Measurements from ENCODE around the gene ERBB2. TPM values are rescaled to one million over a fixed set of nuclear protein-coding genes. Genes with fewer than 3 reads are reported as not detected.

ERBB2 gene
- total RNA-seq, 6 experiments from 2014 or later = 8.9 to 40.4 (median 26.2) TPM

- H3K4me3 ChIP-seq = no peak overlapping the region
- peaks cover 0 to 5% (median 0%) of the 10 kb centered on the region in 4 donors for H3K4me1 ChIP-seq
- 100% methylated on average over 2 of the region's 10 CpGs for WGBS (ENCODE audit: insufficient coverage, low coverage, low lambda C conversion rate, missing lambda C conversion rate)
- no peak overlapping the region for H3K27ac ChIP-seq
- no peaks in the 10 kb centered on the region for H3K9me3 ChIP-seq
- no peak for TF ChIP-seq POLR2A (IDR thresholded peaks at IDR 0.05)
- TF ChIP-seq, protein P1, sequence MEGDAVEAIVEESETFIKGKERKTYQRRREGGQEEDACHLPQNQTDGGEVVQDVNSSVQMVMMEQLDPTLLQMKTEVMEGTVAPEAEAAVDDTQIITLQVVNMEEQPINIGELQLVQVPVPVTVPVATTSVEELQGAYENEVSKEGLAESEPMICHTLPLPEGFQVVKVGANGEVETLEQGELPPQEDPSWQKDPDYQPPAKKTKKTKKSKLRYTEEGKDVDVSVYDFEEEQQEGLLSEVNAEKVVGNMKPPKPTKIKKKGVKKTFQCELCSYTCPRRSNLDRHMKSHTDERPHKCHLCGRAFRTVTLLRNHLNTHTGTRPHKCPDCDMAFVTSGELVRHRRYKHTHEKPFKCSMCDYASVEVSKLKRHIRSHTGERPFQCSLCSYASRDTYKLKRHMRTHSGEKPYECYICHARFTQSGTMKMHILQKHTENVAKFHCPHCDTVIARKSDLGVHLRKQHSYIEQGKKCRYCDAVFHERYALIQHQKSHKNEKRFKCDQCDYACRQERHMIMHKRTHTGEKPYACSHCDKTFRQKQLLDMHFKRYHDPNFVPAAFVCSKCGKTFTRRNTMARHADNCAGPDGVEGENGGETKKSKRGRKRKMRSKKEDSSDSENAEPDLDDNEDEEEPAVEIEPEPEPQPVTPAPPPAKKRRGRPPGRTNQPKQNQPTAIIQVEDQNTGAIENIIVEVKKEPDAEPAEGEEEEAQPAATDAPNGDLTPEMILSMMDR (IDR thresholded peaks at IDR 0.05) = no peak
- peaks cover 0 to 12% (median 3%) of the 10 kb centered on the region in 4 donors for H3K36me3 ChIP-seq
- H3K27me3 ChIP-seq = no peaks in the 10 kb centered on the region
- ATAC-seq (no peak), DNase-seq (no peak)
- intact Hi-C loops (cut with DNase I) = no loop called here
These were observed 12.0 kb downstream of the ERBB2 start for GRCh38 chr17:39711851-39712250.

DNA sequence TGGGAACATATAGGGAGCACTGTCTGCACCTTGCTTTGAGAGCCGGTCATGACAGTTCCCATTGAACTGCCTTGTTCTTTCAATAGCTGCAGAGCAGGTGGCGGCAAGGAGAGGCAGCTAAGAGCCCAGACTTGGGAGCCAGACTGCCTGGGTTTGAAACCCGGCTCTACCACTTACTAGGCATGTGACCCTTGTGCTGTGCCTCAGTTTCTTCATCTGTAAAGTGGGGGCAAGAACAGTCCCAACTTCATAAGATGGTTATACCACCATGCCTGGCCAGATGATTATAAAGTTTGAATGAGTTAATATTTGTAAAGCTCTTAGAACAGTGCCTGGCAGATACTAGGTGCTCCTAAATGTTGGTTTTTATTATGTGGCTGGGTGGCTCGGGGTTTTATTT, 14.4 kb downstream of the ERBB2 start:
- no peak overlapping the region for H3K4me3 ChIP-seq
- peaks cover 0 to 12% (median 0%) of the 10 kb centered on the region in 4 donors for H3K36me3 ChIP-seq
- no peak for ATAC-seq
- H3K9me3 ChIP-seq = no peaks in the 10 kb centered on the region
- no peaks in the 10 kb centered on the region for H3K27me3 ChIP-seq
- no peak for DNase-seq
- H3K27ac ChIP-seq = no peak overlapping the region
- TF ChIP-seq POLR2A (IDR thresholded peaks at IDR 0.05) = no peak
- TF ChIP-seq, protein P1 (IDR thresholded peaks at IDR 0.05) = no peak
- H3K4me1 ChIP-seq = peaks cover 0 to 4% (median 0%) of the 10 kb centered on the region in 4 donors
- intact Hi-C loops (cut with DNase I) = no loop called here
- WGBS (ENCODE audit: insufficient coverage, low coverage, low lambda C conversion rate, missing lambda C conversion rate) = 88% methylated on average over 1 of the region's 4 CpGs

DNA sequence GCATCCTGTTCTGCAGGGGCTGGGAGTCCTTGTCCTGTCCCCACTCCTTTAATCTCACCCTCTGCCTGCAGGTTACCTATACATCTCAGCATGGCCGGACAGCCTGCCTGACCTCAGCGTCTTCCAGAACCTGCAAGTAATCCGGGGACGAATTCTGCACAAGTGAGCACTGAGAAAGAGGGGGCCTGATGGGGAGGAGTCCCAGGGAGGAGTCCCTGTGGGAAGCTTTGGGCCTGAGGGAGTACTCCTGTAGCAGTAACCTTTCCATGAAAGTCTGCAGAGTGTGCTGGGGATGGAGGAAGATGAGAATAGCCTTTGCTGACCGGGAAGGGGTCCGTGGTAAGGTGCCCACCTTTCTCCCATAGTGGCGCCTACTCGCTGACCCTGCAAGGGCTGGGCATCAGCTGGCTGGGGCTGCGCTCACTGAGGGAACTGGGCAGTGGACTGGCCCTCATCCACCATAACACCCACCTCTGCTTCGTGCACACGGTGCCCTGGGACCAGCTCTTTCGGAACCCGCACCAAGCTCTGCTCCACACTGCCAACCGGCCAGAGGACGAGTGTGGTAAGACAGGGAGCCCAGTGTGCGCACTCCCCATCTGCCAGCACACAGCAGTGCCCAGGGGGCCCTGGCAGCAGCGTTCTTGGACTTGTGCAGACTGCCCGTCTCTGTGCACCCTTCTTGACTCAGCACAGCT, 15.7 kb downstream of the ERBB2 start:
- DNase-seq (no peak), ATAC-seq (peak in 1 of 4 donors; percentile 5)
- no CpG with 5 or more reads among the region's 18 CpGs for WGBS (ENCODE audit: insufficient coverage, low coverage, low lambda C conversion rate, missing lambda C conversion rate)
- Histone ChIP-seq H3K27ac (no peak overlapping the region), H3K36me3 (peaks cover 0 to 12% (median 0%) of the 10 kb centered on the region in 4 donors), H3K4me3 (no peak overlapping the region), H3K27me3 (no peaks in the 10 kb centered on the region), H3K4me1 (peaks cover 0 to 4% (median 0%) of the 10 kb centered on the region in 4 donors), H3K9me3 (no peaks in the 10 kb centered on the region)
- TF ChIP-seq POLR2A (IDR thresholded peaks at IDR 0.05) = no peak
- TF ChIP-seq, protein P1 (IDR thresholded peaks at IDR 0.05) = no peak
- intact Hi-C loops (cut with DNase I) = no loop called here

DNA sequence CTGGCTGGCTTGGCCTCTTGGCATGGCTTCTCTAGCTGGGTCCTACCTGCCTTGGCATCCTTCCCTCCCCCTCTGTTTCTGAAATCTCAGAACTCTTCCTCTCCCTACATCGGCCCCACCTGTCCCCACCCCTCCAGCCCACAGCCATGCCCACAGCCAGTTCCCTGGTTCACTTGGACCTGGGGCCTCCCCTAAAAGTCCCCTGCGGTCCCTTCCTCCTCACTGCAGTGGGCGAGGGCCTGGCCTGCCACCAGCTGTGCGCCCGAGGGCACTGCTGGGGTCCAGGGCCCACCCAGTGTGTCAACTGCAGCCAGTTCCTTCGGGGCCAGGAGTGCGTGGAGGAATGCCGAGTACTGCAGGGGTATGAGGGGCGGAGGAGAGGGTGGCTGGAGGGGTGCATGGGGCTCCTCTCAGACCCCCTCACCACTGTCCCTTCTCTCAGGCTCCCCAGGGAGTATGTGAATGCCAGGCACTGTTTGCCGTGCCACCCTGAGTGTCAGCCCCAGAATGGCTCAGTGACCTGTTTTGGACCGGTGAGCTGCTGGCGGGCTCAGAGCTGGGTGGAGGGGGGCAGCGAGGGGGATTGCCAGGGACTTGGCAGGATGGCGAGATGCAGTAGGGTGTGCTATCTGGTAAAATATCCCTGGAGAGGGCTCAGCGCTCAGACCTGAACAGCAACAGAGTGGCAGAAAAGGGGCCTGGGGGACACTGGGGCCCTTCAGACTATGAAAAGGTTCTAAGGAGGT, 16.4 kb downstream of the ERBB2 start:
- TF ChIP-seq, protein P1 (IDR thresholded peaks at IDR 0.05) = no peak
- no peak for TF ChIP-seq POLR2A (IDR thresholded peaks at IDR 0.05)
- no peak for DNase-seq
- peak in 3 of 4 donors; percentile 4 to 16 (median 5) for ATAC-seq
- peaks cover 0 to 12% (median 0%) of the 10 kb centered on the region in 4 donors for H3K36me3 ChIP-seq
- 87% methylated on average over 5 of the region's 15 CpGs for WGBS (ENCODE audit: insufficient coverage, low coverage, low lambda C conversion rate, missing lambda C conversion rate)
- H3K27me3 ChIP-seq = no peaks in the 10 kb centered on the region
- H3K27ac ChIP-seq = peak overlapping the region in 2 of 3 donors; percentile 21 to 56
- peaks cover 0 to 4% (median 0%) of the 10 kb centered on the region in 4 donors for H3K4me1 ChIP-seq
- H3K9me3 ChIP-seq = no peaks in the 10 kb centered on the region
- H3K4me3 ChIP-seq = no peak overlapping the region
- intact Hi-C loops (cut with DNase I) = no loop called here

All from right lobe of liver (tissue), 6 donors.